ENCODE measurements around the gene CCNB3. TPM values are rescaled to one million over a fixed set of nuclear protein-coding genes. Genes with fewer than 3 reads are reported as not detected.

CCNB3 gene
- polyA plus RNA-seq (2012; rRNA removed) = 0.28 and 1.8 TPM in 2 replicates
- polyA plus RNA-seq (2012; cell fraction: cytosol; rRNA removed) = 0.13 and 0.27 TPM in 2 replicates
- polyA plus RNA-seq (2012; cell fraction: nucleus; rRNA removed) = 1.1 TPM in 2 replicates

DNA sequence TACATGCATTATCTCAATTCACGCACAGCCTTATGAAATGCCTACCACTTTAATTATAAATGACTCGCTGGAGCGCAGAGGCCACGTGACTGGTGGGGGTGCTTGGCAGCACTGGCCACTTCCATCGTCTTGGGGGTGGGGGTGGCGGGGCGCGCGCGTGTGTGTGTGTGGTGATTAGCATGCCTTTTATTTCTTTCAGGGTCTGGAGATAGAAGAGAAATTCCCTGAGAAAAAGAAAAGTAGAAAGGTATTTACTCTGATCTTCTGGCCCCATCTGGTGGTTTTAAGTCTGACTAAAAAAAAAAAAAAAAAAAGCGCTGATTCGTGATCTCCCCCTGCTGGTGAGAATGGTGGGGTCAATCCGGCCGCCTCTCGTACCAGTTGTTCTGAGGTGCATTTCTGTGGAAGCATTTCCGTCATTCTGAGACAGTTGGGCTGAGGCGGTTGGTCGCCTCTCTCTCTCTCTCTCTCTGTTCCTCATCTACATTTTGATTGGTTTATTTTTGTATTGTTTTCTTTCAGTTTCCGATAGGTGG is at the start of gene CCNB3:
CCNB3 (plus strand) TSS at position 402 of the 536 bp plus-strand sequence. CDS start 80,399 bp downstream, outside the sequence.
- Histone ChIP-seq H3K27ac (ENCODE audit: low read depth in 2 of 2, low read length in 1 of 2) (peak within 1 kb of the TSS in 1 of 2 experiments; percentile 56; a peak in 2 of 4 replicates), H3K9ac (no peak within 1 kb of the TSS)
- CTCF ChIA-PET = interaction anchor here (0.6 to 4.2 kb wide), 8 partner anchors 14 to 374 kb away, joined by 3 to 34 read pairs (median 4); no protein-coding TSS in a partner anchor

More for the DNA sequence above, at the start of gene CCNB3:
- POLR2A ChIA-PET = no interaction called here
- peak within 1 kb of the TSS; percentile 23 to 63 for H3K4me3 ChIP-seq (ENCODE audit: low read depth in 2 of 2, low read length in 1 of 2)
- peaks cover 2 to 5% of the 10 kb centered on the region in 2 experiments; a peak in 1 of 4 replicates for H3K4me1 ChIP-seq (ENCODE audit: control insufficient read depth in 1 of 2, insufficient read depth in 2 of 2, low read depth in 1 of 2, low read length in 1 of 2)
- peak within 1 kb of the TSS; percentile 74; the same call in 1 of the 2 replicates for H2AFZ ChIP-seq (ENCODE audit: low read depth)
- H3F3A ChIP-seq (replicated peaks; ENCODE audit: insufficient read depth) = no peaks in the 10 kb centered on the region
- no peaks in the 10 kb centered on the region for H3K9me3 ChIP-seq
- H3K36me3 ChIP-seq (replicated peaks in 1 of 2; ENCODE audit: control insufficient read depth in 1 of 2, insufficient read depth in 2 of 2, low read length in 1 of 2) = no peaks in the 10 kb centered on the region
- H3K27me3 ChIP-seq (ENCODE audit: insufficient read depth) = peaks cover 5% of the 10 kb centered on the region; the same call in 1 of the 2 replicates
- TF ChIP-seq FOSL2 (IDR thresholded peaks at IDR 0.05; ENCODE audit: borderline replicate concordance, low read depth) = no peak
- no peak for TF ChIP-seq FOXJ3 (CRISPR knock-in tag; IDR thresholded peaks at IDR 0.05)
- peak; percentile 65 for TF ChIP-seq MAX (IDR thresholded peaks at IDR 0.05; ENCODE audit: low read depth)
- peak; percentile 91 for TF ChIP-seq USF1 (IDR thresholded peaks at IDR 0.05; ENCODE audit: borderline replicate concordance, low read depth)
- TF ChIP-seq, protein P1, sequence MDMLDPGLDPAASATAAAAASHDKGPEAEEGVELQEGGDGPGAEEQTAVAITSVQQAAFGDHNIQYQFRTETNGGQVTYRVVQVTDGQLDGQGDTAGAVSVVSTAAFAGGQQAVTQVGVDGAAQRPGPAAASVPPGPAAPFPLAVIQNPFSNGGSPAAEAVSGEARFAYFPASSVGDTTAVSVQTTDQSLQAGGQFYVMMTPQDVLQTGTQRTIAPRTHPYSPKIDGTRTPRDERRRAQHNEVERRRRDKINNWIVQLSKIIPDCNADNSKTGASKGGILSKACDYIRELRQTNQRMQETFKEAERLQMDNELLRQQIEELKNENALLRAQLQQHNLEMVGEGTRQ (IDR thresholded peaks at IDR 0.05; ENCODE audit: borderline replicate concordance, low read depth, low read length) = 0 out of 2 replicates have a peak, but pooled peaks have one; percentile 38
- no peak for TF ChIP-seq SIN3A (IDR thresholded peaks at IDR 0.05; ENCODE audit: borderline replicate concordance, low read depth, low read length)
- TF ChIP-seq, protein P2, sequence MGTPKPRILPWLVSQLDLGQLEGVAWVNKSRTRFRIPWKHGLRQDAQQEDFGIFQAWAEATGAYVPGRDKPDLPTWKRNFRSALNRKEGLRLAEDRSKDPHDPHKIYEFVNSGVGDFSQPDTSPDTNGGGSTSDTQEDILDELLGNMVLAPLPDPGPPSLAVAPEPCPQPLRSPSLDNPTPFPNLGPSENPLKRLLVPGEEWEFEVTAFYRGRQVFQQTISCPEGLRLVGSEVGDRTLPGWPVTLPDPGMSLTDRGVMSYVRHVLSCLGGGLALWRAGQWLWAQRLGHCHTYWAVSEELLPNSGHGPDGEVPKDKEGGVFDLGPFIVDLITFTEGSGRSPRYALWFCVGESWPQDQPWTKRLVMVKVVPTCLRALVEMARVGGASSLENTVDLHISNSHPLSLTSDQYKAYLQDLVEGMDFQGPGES (IDR thresholded peaks at IDR 0.05; ENCODE audit: low read depth, low read length) = no peak
- TF ChIP-seq TEAD4 (IDR thresholded peaks at IDR 0.05; ENCODE audit: borderline replicate concordance, insufficient read depth) = no peak
- peak; percentile 87 for TF ChIP-seq CTCF (IDR thresholded peaks at IDR 0.05)
- no peak for TF ChIP-seq RFX5 (IDR thresholded peaks at IDR 0.05; ENCODE audit: low read length)
- TF ChIP-seq RCOR1 (IDR thresholded peaks at IDR 0.05; ENCODE audit: low read length) = peak; percentile 30; the same call in 1 of the 2 replicates
- peak; percentile 45 for TF ChIP-seq SMC3 (IDR thresholded peaks at IDR 0.05; ENCODE audit: low read depth, low read length)
- TF ChIP-seq, protein P3, sequence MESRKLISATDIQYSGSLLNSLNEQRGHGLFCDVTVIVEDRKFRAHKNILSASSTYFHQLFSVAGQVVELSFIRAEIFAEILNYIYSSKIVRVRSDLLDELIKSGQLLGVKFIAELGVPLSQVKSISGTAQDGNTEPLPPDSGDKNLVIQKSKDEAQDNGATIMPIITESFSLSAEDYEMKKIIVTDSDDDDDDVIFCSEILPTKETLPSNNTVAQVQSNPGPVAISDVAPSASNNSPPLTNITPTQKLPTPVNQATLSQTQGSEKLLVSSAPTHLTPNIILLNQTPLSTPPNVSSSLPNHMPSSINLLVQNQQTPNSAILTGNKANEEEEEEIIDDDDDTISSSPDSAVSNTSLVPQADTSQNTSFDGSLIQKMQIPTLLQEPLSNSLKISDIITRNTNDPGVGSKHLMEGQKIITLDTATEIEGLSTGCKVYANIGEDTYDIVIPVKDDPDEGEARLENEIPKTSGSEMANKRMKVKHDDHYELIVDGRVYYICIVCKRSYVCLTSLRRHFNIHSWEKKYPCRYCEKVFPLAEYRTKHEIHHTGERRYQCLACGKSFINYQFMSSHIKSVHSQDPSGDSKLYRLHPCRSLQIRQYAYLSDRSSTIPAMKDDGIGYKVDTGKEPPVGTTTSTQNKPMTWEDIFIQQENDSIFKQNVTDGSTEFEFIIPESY (IDR thresholded peaks at IDR 0.05; ENCODE audit: borderline replicate concordance, low read depth) = no peak
- TF ChIP-seq YY1 (IDR thresholded peaks at IDR 0.05; ENCODE audit: low read depth) = no peak
- peak; percentile 64 for TF ChIP-seq RAD21 (IDR thresholded peaks at IDR 0.05; ENCODE audit: low read length)
- TF ChIP-seq CHD2 (IDR thresholded peaks at IDR 0.05; ENCODE audit: low read length, partially characterized antibody) = peak; percentile 36
- TF ChIP-seq FOXM1 (IDR thresholded peaks at IDR 0.05; ENCODE audit: low read depth) = peak; percentile 70; the same call in 1 of the 2 replicates
- no peaks in the 10 kb centered on the region for H3K79me2 ChIP-seq (ENCODE audit: insufficient read depth)
- H3K9me2 ChIP-seq = no peaks in the 10 kb centered on the region
- H4K20me1 ChIP-seq (ENCODE audit: insufficient read depth) = no peaks in the 10 kb centered on the region
- WGBS (ENCODE audit: low lambda C conversion rate) = 8% methylated on average over 19 of the region's 19 CpGs
- peak within 1 kb of the TSS; percentile 71 for H3K4me2 ChIP-seq
- DNase-seq = peak; percentile 77

Measured in SK-N-SH (cell line).